Measurements from ENCODE around the gene ASB16.
"Not testable (repeated sequence)": the region's sequence is repeated elsewhere in the genome, so short reads cannot be mapped to it uniquely, and the experiment has no call there.

The ASB16 gene

GRCh38 chr17:44170499-44171201 lies at the start of gene ASB16:
Gene ASB16 (plus strand): TSS chr17:44170704. CDS start chr17:44170790, 86 bp downstream.
- peak; percentile 17 for DNase-seq (ENCODE audit: low read depth)

- no peak for DNase-seq (ENCODE audit: low read depth)
Observed at GRCh38 chr17:44120851-44121605, 49.5 kb upstream of the ASB16 start.

- no peak for DNase-seq (ENCODE audit: low read depth)
Observed at GRCh38 chr17:44121997-44122815, 48.3 kb upstream of the ASB16 start.

- no peak for DNase-seq (ENCODE audit: low read depth)
Observed at GRCh38 chr17:44122816-44123355, 47.6 kb upstream of the ASB16 start.

- peak; percentile 93 for DNase-seq (ENCODE audit: low read depth)
Observed at GRCh38 chr17:44123356-44124117, 47.0 kb upstream of the ASB16 start, which contains the start of gene HDAC5. Gene HDAC5 (minus strand): TSS chr17:44123641. CDS start chr17:44117515, 6,126 bp downstream.

GRCh38 chr17:44124118-44124438 lies 46.4 kb upstream of the ASB16 start:
- DNase-seq (ENCODE audit: low read depth), result no peak

GRCh38 chr17:44128383-44128782 lies 42.1 kb upstream of the ASB16 start:
- no peak for DNase-seq (ENCODE audit: low read depth)

- no peak for DNase-seq (ENCODE audit: low read depth)
Observed at GRCh38 chr17:44130693-44131349, 39.7 kb upstream of the ASB16 start.

GRCh38 chr17:44131372-44131771 lies 39.1 kb upstream of the ASB16 start:
- not testable (repeated sequence) for DNase-seq (ENCODE audit: low read depth)

- DNase-seq (ENCODE audit: low read depth), result no peak
Observed at GRCh38 chr17:44132275-44132821, 38.2 kb upstream of the ASB16 start.

GRCh38 chr17:44133918-44134476 lies 36.5 kb upstream of the ASB16 start:
- DNase-seq (ENCODE audit: low read depth), result no peak

- no peak for DNase-seq (ENCODE audit: low read depth)
Observed at GRCh38 chr17:44134752-44135568, 35.5 kb upstream of the ASB16 start.

- peak; percentile 99 for DNase-seq (ENCODE audit: low read depth)
Observed at GRCh38 chr17:44137891-44138709, 32.4 kb upstream of the ASB16 start.

GRCh38 chr17:44143921-44144320 lies 26.6 kb upstream of the ASB16 start:
- DNase-seq (ENCODE audit: low read depth), result not testable (repeated sequence)

GRCh38 chr17:44144966-44145739 lies 25.4 kb upstream of the ASB16 start:
- no peak for DNase-seq (ENCODE audit: low read depth)

GRCh38 chr17:44146375-44147346 lies 23.8 kb upstream of the ASB16 start:
- DNase-seq (ENCODE audit: low read depth), result no peak

GRCh38 chr17:44147812-44148211 lies 22.7 kb upstream of the ASB16 start:
- no peak for DNase-seq (ENCODE audit: low read depth)
